ENCODE results near the gene NSUN5. TPM values are rescaled to one million over a fixed set of nuclear protein-coding genes. Genes with fewer than 3 reads are reported as not detected.

NSUN5 gene
- total and polyA plus RNA-seq, 9 of the 15 experiments (the other 6 are each of a cell fraction or from before 2014, with no cell fraction given), result 4.7 to 115 (median 43.0) TPM

DNA sequence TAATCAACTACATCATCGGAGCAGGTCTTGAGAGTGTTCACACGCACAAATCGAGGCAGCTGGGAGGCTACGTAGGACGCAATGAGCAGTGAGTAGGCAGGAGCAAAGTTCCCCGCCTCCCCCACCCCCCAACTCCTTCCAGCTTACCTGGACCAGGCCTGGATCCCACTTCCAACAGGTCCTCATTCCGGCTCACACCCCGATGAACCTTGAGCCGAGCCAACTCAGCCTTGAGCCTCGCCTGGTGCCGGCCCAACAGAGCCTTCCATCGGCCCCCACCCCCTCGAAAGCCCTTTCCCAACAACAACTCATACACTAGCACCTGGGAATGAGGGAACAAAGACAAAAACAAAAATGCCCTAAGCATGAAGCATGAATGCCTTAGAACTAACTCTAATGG lies 1.2 kb downstream of the NSUN5 start:
- Histone ChIP-seq H3K27ac (ENCODE audit: extremely low read depth, low read depth, low read length) (no peak overlapping the region), H4K20me1 (replicated peaks; ENCODE audit: control insufficient read depth, insufficient read depth, low read length) (no peaks in the 10 kb centered on the region), H3K4me1 (replicated peaks in 1 of 2; ENCODE audit: control insufficient read depth in 2 of 2, insufficient read depth in 2 of 2, low read length in 2 of 2) (peaks cover 4 to 19% of the 10 kb centered on the region in 2 experiments; a peak in 4 of 5 replicates), H3K36me3 (ENCODE audit: control insufficient read depth, insufficient read depth, low read length) (peaks cover 46% of the 10 kb centered on the region; the same call in 2 of the 3 replicates), H3K9me3 (replicated peaks; ENCODE audit: control insufficient read depth, insufficient read depth, low read depth, low read length) (no peaks in the 10 kb centered on the region), H2AFZ (ENCODE audit: low read depth, low read length) (no peak overlapping the region), H3K4me3 (peak overlapping the region; percentile 88), H3K9ac (ENCODE audit: insufficient read depth in 1 of 2, low read depth in 2 of 2, low read length in 2 of 2) (peak overlapping the region; percentile 80 to 99; a peak in 2 of 4 replicates), H3K79me2 (ENCODE audit: control insufficient read depth, insufficient read depth, low read length) (peaks cover 26% of the 10 kb centered on the region), H3K9me1 (ENCODE audit: control insufficient read depth, insufficient read depth, low read length) (no peaks in the 10 kb centered on the region), H3K27me3 (ENCODE audit: control insufficient read depth in 2 of 2, insufficient read depth in 2 of 2, low read length in 2 of 2) (no peaks in the 10 kb centered on the region), H3K4me2 (ENCODE audit: insufficient read depth, low read length) (peak overlapping the region; percentile 94)
- no peak for ATAC-seq
- BruUV-seq (replicated peaks), result no TSS peak
- DNase-seq (ENCODE audit: extremely low read depth in 1 of 4, low spot score in 3 of 4), result no peak
- FAIRE-seq, result no peak
- intact Hi-C loops (cut with micrococcal nuclease) (no loop called here), in situ Hi-C loops (cut with MboI) (no loop called here)
- 91% methylated on average over 13 of the region's 13 CpGs for WGBS (ENCODE audit: insufficient coverage, low coverage, missing lambda C conversion rate)
- CTCF ChIA-PET (ENCODE audit: low intra/inter-chr PET ratio), result no interaction called here
- POLR2A ChIA-PET, result interaction anchor here (0.7 kb wide), 1 partner anchor 26 kb away, joined by 3 read pairs; no protein-coding TSS in a partner anchor
- TF ChIP-seq ZNF695 (CRISPR knock-in tag; IDR thresholded peaks at IDR 0.05) (no peak), GTF2E2 (tag; IDR thresholded peaks at IDR 0.05) (no peak), CXXC5 (CRISPR knock-in tag; IDR thresholded peaks at IDR 0.05) (no peak), BRD9 (IDR thresholded peaks at IDR 0.05; ENCODE audit: low read depth, partially characterized antibody) (no peak), CUX1 (CRISPR knock-in tag; IDR thresholded peaks at IDR 0.05) (no peak), JUND (IDR thresholded peaks at IDR 0.05; ENCODE audit: borderline replicate concordance, low read depth, low read length) (no peak), JUND (tag; IDR thresholded peaks at IDR 0.05; ENCODE audit: borderline replicate concordance, low read depth, low read length) (no peak)
- TF ChIP-seq, protein P1, sequence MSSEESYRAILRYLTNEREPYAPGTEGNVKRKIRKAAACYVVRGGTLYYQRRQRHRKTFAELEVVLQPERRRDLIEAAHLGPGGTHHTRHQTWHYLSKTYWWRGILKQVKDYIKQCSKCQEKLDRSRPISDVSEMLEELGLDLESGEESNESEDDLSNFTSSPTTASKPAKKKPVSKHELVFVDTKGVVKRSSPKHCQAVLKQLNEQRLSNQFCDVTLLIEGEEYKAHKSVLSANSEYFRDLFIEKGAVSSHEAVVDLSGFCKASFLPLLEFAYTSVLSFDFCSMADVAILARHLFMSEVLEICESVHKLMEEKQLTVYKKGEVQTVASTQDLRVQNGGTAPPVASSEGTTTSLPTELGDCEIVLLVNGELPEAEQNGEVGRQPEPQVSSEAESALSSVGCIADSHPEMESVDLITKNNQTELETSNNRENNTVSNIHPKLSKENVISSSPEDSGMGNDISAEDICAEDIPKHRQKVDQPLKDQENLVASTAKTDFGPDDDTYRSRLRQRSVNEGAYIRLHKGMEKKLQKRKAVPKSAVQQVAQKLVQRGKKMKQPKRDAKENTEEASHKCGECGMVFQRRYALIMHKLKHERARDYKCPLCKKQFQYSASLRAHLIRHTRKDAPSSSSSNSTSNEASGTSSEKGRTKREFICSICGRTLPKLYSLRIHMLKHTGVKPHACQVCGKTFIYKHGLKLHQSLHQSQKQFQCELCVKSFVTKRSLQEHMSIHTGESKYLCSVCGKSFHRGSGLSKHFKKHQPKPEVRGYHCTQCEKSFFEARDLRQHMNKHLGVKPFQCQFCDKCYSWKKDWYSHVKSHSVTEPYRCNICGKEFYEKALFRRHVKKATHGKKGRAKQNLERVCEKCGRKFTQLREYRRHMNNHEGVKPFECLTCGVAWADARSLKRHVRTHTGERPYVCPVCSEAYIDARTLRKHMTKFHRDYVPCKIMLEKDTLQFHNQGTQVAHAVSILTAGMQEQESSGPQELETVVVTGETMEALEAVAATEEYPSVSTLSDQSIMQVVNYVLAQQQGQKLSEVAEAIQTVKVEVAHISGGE (CRISPR knock-in tag; IDR thresholded peaks at IDR 0.05), result no peak
- TF ChIP-seq, protein P2, sequence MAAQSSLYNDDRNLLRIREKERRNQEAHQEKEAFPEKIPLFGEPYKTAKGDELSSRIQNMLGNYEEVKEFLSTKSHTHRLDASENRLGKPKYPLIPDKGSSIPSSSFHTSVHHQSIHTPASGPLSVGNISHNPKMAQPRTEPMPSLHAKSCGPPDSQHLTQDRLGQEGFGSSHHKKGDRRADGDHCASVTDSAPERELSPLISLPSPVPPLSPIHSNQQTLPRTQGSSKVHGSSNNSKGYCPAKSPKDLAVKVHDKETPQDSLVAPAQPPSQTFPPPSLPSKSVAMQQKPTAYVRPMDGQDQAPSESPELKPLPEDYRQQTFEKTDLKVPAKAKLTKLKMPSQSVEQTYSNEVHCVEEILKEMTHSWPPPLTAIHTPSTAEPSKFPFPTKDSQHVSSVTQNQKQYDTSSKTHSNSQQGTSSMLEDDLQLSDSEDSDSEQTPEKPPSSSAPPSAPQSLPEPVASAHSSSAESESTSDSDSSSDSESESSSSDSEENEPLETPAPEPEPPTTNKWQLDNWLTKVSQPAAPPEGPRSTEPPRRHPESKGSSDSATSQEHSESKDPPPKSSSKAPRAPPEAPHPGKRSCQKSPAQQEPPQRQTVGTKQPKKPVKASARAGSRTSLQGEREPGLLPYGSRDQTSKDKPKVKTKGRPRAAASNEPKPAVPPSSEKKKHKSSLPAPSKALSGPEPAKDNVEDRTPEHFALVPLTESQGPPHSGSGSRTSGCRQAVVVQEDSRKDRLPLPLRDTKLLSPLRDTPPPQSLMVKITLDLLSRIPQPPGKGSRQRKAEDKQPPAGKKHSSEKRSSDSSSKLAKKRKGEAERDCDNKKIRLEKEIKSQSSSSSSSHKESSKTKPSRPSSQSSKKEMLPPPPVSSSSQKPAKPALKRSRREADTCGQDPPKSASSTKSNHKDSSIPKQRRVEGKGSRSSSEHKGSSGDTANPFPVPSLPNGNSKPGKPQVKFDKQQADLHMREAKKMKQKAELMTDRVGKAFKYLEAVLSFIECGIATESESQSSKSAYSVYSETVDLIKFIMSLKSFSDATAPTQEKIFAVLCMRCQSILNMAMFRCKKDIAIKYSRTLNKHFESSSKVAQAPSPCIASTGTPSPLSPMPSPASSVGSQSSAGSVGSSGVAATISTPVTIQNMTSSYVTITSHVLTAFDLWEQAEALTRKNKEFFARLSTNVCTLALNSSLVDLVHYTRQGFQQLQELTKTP (IDR thresholded peaks at IDR 0.05; ENCODE audit: low read depth in 1 of 2, partially characterized antibody in 2 of 2), result no peak

All from K562 (cell line).